GM12878 (cell line): ENCODE results near the gene NDNF. TPM values are rescaled to one million over a fixed set of nuclear protein-coding genes. Genes with fewer than 3 reads are reported as not detected.

Experiments
- ATF7 ChIP-seq: fragments of 450-650 bp; IDR thresholded peaks from 2 replicates; pipeline ENCODE4 v1.6.1; 2016; ENCODE audit warnings: low read depth, mild to moderate bottlenecking
- CHD1 ChIP-seq: IDR thresholded peaks from 2 replicates; pipeline ENCODE4 v1.6.1; 2012; ENCODE audit warnings: low read depth, low read length, improper control_type of control experiment
- CREB1 ChIP-seq: IDR thresholded peaks from 2 replicates; pipeline ENCODE4 v1.6.1; 2012; ENCODE audit warnings: low read depth, mild to moderate bottlenecking, inconsistent platforms
- IKZF2 ChIP-seq, 2 experiments: fragments of 450-650 bp; IDR thresholded peaks; 2 replicates each; pipeline ENCODE4 v1.6.1; 2017; ENCODE audit warnings: mild to moderate bottlenecking in 2 of 2, moderate library complexity in 2 of 2
- POLR2AphosphoS2 ChIP-seq: IDR thresholded peaks from 2 replicates; pipeline ENCODE4 v1.6.1; 2011; ENCODE audit warnings: low read depth, mild to moderate bottlenecking, low read length, improper control_type of control experiment, moderate library complexity
- RAD51 ChIP-seq: fragments of 450-650 bp; IDR thresholded peaks from 2 replicates; pipeline ENCODE4 v1.6.1; 2016; ENCODE audit warnings: moderate library complexity, mild to moderate bottlenecking, inconsistent platforms
- RCOR1 ChIP-seq: conservative IDR thresholded peaks from 2 replicates; pipeline ENCODE4 v1.6.1; 2012; ENCODE audit warnings: low read depth, low read length, improper control_type of control experiment
- SPI1 ChIP-seq: IDR thresholded peaks from 2 replicates; pipeline ENCODE4 v1.6.1; 2011; ENCODE audit warnings: low read depth, mild to moderate bottlenecking, low read length, moderate library complexity, borderline replicate concordance; ENCODE audit not compliant: insufficient read depth
- TARDBP ChIP-seq: IDR thresholded peaks from 2 replicates; pipeline ENCODE4 v1.6.1; 2016; ENCODE audit warnings: borderline replicate concordance
- ZNF274 ChIP-seq: IDR thresholded peaks from one replicate; pipeline ENCODE4 v1.8.0; 2011; ENCODE audit not compliant: insufficient read length, insufficient read depth
- polyA plus RNA-seq, 11 experiments: library from polyadenylated mRNA; depleted of rRNA in 4 of 11; unstranded in 6 of 11; stranded (reverse) in 5 of 11; fragments of >200 nt; fragmentation: Nextera tagmentation in 4 of 11; fragmentation: Illumina TruSeq in 1 of 11; extraction: Ambion mirVana in 4 of 11; extraction: Trizol in 1 of 11; gene quantifications; 1 replicate in 1 of 11; 2 replicates in 10 of 11; pipeline versions ENCODE4 v1.2.1 to v1.2.3, GENCODE V29; 2011 to 2016; ENCODE audit warnings: inconsistent platforms in 2 of 11, missing spikeins in 2 of 11, low read depth in 1 of 11
- total RNA-seq, 4 experiments: library from RNA; depleted of rRNA in 3 of 4; stranded (reverse); fragments of >200 nt in 3 of 4; fragmentation: Illumina TruSeq in 1 of 4; extraction: Trizol in 1 of 4; gene quantifications; 2 replicates each; pipeline versions ENCODE4 v1.2.1 to v1.2.3, GENCODE V29; 2013 to 2021
- TF ChIP-seq, protein P1 (sequence below): IDR thresholded peaks from 2 replicates; pipeline ENCODE4 v1.6.1; 2012; ENCODE audit warnings: improper control_type of control experiment, low read depth, low read length; ENCODE audit not compliant: insufficient replicate concordance
- TF ChIP-seq, protein P2 (sequence below): IDR thresholded peaks from 2 replicates; pipeline ENCODE4 v1.6.1; 2011; ENCODE audit warnings: low read depth, mild to moderate bottlenecking, low read length, moderate library complexity, borderline replicate concordance; ENCODE audit errors: extremely low read depth
- TF ChIP-seq, protein P3 (sequence below): IDR thresholded peaks from 2 replicates; pipeline ENCODE4 v1.6.1; 2012; ENCODE audit warnings: low read depth, low read length, improper control_type of control experiment
- TF ChIP-seq, protein P4 (sequence below): fragments of 450-650 bp; IDR thresholded peaks from 2 replicates; pipeline ENCODE4 v1.6.1; 2016; ENCODE audit warnings: mild to moderate bottlenecking

Gene NDNF
- total and polyA plus RNA-seq, 10 of the 15 experiments (the other 5 are each of a cell fraction or from before 2014, with no cell fraction given), result 0.26 TPM; not detected in 9

DNA sequence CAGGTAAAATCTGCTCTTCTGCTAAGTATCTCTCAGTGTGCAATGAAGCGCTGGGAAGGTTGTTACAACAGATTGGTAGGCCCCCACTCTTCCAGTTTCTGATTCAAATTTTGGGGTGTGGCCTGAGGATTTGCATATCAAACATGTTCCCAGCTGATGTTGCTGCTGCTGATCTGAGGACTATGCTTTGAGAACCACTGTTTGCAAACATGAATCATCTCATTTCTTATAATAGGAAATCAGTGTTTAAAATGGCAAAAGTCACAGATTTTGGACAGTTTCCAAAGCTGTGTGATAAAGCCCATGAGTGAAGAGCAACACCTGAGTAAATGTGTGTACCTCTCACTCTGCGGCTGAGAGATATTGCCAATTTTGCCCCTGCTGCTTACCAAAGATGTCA is 36.2 kb upstream of the NDNF start (continued):
- TF ChIP-seq, protein P1, sequence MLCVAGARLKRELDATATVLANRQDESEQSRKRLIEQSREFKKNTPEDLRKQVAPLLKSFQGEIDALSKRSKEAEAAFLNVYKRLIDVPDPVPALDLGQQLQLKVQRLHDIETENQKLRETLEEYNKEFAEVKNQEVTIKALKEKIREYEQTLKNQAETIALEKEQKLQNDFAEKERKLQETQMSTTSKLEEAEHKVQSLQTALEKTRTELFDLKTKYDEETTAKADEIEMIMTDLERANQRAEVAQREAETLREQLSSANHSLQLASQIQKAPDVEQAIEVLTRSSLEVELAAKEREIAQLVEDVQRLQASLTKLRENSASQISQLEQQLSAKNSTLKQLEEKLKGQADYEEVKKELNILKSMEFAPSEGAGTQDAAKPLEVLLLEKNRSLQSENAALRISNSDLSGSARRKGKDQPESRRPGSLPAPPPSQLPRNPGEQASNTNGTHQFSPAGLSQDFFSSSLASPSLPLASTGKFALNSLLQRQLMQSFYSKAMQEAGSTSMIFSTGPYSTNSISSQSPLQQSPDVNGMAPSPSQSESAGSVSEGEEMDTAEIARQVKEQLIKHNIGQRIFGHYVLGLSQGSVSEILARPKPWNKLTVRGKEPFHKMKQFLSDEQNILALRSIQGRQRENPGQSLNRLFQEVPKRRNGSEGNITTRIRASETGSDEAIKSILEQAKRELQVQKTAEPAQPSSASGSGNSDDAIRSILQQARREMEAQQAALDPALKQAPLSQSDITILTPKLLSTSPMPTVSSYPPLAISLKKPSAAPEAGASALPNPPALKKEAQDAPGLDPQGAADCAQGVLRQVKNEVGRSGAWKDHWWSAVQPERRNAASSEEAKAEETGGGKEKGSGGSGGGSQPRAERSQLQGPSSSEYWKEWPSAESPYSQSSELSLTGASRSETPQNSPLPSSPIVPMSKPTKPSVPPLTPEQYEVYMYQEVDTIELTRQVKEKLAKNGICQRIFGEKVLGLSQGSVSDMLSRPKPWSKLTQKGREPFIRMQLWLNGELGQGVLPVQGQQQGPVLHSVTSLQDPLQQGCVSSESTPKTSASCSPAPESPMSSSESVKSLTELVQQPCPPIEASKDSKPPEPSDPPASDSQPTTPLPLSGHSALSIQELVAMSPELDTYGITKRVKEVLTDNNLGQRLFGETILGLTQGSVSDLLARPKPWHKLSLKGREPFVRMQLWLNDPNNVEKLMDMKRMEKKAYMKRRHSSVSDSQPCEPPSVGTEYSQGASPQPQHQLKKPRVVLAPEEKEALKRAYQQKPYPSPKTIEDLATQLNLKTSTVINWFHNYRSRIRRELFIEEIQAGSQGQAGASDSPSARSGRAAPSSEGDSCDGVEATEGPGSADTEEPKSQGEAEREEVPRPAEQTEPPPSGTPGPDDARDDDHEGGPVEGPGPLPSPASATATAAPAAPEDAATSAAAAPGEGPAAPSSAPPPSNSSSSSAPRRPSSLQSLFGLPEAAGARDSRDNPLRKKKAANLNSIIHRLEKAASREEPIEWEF, result no peak
- TF ChIP-seq TARDBP (no peak), ATF7 (no peak), RAD51 (no peak), CREB1 (no peak), CHD1 (no peak), SPI1 (no peak), ZNF274 (no peak), IKZF2 (IDR thresholded peaks at IDR 0.05) (no peak), POLR2AphosphoS2 (no peak), RCOR1 (no peak)
- TF ChIP-seq, protein P2, sequence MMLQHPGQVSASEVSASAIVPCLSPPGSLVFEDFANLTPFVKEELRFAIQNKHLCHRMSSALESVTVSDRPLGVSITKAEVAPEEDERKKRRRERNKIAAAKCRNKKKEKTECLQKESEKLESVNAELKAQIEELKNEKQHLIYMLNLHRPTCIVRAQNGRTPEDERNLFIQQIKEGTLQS, result no peak
- TF ChIP-seq, protein P3, sequence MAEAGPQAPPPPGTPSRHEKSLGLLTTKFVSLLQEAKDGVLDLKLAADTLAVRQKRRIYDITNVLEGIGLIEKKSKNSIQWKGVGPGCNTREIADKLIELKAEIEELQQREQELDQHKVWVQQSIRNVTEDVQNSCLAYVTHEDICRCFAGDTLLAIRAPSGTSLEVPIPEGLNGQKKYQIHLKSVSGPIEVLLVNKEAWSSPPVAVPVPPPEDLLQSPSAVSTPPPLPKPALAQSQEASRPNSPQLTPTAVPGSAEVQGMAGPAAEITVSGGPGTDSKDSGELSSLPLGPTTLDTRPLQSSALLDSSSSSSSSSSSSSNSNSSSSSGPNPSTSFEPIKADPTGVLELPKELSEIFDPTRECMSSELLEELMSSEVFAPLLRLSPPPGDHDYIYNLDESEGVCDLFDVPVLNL, result no peak
- TF ChIP-seq, protein P4, sequence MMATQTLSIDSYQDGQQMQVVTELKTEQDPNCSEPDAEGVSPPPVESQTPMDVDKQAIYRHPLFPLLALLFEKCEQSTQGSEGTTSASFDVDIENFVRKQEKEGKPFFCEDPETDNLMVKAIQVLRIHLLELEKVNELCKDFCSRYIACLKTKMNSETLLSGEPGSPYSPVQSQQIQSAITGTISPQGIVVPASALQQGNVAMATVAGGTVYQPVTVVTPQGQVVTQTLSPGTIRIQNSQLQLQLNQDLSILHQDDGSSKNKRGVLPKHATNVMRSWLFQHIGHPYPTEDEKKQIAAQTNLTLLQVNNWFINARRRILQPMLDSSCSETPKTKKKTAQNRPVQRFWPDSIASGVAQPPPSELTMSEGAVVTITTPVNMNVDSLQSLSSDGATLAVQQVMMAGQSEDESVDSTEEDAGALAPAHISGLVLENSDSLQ, result no peak
